Vagina (tissue), 2 donors: ENCODE results near the gene PLD6.

Experiments used
- POLR2A ChIP-seq, 2 donors: fragments of 450-650 bp; IDR thresholded peaks; one replicate each; pipeline ENCODE4 v1.6.1; 2017; ENCODE audit warnings: antibody characterized with exemption in 2 of 2, mild to moderate bottlenecking in 2 of 2, moderate library complexity in 2 of 2
- POLR2AphosphoS5 ChIP-seq, 2 donors: sonication (generic); formaldehyde crosslinking; IDR thresholded peaks; one replicate each; pipeline ENCODE4 v1.9.0; 2017; ENCODE audit warnings: antibody characterized with exemption in 2 of 2, mild to moderate bottlenecking in 2 of 2, low read depth in 1 of 2; ENCODE audit not compliant: insufficient read depth in 1 of 2
- TF ChIP-seq, protein P1 (sequence below), 3 experiments: fragments of 450-650 bp in 2 of 3; fragments of 200-600 bp in 1 of 3; sonication (generic) in 1 of 3; IDR thresholded peaks; one replicate each; pipeline ENCODE4 v1.5.1; 2017 to 2019; ENCODE audit warnings: antibody characterized with exemption in 3 of 3, mild to moderate bottlenecking in 2 of 3, moderate library complexity in 2 of 3

- TF ChIP-seq POLR2A (IDR thresholded peaks at IDR 0.05) = no peak
- TF ChIP-seq, protein P1, sequence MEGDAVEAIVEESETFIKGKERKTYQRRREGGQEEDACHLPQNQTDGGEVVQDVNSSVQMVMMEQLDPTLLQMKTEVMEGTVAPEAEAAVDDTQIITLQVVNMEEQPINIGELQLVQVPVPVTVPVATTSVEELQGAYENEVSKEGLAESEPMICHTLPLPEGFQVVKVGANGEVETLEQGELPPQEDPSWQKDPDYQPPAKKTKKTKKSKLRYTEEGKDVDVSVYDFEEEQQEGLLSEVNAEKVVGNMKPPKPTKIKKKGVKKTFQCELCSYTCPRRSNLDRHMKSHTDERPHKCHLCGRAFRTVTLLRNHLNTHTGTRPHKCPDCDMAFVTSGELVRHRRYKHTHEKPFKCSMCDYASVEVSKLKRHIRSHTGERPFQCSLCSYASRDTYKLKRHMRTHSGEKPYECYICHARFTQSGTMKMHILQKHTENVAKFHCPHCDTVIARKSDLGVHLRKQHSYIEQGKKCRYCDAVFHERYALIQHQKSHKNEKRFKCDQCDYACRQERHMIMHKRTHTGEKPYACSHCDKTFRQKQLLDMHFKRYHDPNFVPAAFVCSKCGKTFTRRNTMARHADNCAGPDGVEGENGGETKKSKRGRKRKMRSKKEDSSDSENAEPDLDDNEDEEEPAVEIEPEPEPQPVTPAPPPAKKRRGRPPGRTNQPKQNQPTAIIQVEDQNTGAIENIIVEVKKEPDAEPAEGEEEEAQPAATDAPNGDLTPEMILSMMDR (IDR thresholded peaks at IDR 0.05) = no peak
- TF ChIP-seq POLR2AphosphoS5 (IDR thresholded peaks at IDR 0.05; ENCODE audit: insufficient read depth in 1 of 2, low read depth in 1 of 2) = no peak
Observed at GRCh38 chr17:17196776-17197175, 9.4 kb downstream of the PLD6 start.
